ENCODE data around the gene ZNRF1.

Gene ZNRF1

DNA sequence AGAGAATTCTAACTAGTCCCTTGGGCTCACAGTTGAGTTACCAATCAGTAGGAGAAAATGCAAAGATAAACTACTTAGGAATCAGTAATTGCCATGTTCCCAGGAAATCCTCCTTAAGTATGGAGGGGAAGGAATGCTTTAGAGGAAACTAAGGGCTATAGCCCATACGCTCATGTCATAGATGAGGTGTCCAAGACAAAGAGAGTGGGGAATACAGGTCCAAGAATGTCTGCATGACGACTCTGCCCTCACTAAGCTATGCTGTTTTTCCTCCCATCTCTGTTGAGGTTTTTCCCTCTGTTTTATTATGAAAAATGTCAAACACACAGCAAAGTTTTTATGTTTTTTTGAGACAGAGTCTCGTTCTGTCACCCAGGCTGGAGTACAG is 101.8 kb downstream of the ZNRF1 start:
- no peak for DNase-seq

DNA sequence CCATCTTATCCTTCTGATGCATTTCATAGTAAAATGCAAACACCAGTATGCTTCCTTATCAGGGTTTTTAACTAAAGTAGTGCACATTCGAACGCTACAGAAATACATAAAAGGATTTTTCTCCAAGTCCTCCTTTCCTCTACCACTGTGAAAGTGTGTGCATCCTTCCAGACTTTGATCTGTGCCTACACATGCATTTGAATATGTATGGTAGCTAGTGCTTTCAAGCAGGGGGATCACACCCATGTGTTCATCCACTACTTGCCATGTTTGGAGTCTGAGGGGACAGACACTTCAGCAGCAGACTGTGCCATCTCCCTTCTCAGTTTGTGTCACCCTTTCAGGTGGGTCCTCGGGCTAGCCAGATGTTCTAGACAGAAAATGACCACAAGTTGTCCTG is 102.8 kb downstream of the ZNRF1 start:
- DNase-seq, result no peak

DNA sequence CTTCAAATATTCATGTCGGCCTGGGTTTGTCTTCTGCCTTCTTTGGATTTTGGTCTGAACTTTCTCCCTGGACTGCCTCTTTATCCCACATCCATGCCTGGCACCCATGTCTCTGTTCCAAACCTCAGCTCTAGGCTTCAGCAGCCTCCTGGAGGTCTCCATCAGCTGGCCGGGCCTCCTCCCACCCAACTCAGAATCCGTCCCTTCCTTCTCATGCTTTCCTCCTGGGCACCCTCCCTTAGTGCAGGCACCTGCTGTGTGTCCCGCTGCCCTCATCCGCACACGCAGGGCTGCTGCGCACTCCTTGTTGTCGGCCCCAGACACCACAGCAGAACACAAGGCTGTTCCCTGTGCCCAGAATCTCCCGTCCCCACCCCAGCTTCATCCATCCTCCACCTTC is 103.8 kb downstream of the ZNRF1 start:
- no peak for DNase-seq

DNA sequence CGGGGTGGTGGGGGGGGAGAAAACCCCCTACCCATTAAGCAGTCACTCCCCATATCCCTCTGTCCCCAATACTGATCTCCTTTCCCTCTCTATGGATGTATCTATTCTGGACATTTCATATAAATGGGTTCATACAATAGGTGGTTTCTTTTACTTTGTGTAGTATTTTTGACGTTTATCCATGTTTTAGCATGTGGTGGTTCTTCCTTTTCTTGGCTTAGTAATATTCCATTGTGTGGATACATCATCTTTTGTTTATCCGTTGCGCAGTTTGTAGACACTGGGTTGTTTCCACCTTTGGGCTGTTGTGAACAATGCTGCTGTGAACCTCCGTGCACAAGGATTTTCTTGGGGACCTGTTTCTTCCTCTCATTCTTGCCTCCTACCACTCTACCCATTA is 105.2 kb downstream of the ZNRF1 start:
- DNase-seq, result no peak

DNA sequence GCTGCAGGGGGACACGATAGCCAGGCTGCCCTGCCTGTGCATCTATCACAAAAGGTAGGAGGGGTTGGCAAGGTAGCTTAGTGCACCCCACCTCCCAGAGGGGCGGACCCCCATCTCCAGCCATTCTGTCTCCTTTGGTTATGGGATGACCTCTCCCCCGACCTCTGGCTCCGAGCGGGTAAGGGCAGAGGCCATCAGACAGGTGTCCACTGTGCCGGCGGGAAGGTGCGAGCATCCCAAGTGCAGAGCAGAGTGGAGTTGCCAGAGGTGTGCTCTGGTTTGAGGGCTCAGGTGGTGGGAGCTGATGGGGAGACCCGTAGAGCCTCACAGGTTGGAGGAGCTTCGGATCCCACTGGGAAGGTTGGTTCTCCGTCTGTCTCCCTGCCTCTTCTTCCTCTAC is 106.0 kb downstream of the ZNRF1 start:
- DNase-seq, result no peak

DNA sequence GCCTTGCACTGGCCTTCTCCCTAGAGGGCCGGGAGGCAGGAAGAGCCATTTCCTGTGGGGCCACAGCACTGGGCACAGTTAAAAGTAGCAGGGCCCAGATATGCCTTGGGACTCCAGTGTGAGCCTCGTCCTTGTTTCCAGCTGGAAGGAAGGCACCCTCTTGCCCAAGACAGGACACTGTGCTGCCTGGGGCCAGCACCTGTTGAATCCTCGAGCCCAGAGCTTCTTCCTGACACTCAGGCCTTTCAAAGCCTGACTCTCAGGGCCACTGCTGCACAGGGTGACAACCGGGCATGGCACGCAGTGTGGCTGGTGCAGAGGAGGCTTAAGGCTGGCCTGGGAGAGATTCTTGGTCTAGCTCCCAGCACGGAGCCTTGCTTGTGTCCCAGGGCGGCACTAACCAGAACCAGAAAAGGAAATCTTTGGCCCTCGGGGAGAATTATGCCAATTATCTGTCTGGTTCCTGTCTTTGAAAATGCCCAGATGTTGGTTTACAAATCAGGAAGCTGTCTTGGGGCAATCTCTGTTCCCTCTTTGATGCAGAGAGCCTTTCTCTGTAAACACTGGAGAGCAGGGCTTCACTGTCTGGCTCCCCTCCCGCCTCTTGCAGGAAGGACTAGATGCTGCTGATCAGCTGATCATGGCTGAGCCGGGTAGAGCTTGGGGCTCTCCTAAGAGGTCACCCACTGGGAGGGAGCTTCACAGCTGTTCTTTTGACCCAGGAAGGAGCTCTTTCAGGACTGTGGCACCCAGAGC is 106.7 kb downstream of the ZNRF1 start:
- DNase-seq, result peak; percentile 28

DNA sequence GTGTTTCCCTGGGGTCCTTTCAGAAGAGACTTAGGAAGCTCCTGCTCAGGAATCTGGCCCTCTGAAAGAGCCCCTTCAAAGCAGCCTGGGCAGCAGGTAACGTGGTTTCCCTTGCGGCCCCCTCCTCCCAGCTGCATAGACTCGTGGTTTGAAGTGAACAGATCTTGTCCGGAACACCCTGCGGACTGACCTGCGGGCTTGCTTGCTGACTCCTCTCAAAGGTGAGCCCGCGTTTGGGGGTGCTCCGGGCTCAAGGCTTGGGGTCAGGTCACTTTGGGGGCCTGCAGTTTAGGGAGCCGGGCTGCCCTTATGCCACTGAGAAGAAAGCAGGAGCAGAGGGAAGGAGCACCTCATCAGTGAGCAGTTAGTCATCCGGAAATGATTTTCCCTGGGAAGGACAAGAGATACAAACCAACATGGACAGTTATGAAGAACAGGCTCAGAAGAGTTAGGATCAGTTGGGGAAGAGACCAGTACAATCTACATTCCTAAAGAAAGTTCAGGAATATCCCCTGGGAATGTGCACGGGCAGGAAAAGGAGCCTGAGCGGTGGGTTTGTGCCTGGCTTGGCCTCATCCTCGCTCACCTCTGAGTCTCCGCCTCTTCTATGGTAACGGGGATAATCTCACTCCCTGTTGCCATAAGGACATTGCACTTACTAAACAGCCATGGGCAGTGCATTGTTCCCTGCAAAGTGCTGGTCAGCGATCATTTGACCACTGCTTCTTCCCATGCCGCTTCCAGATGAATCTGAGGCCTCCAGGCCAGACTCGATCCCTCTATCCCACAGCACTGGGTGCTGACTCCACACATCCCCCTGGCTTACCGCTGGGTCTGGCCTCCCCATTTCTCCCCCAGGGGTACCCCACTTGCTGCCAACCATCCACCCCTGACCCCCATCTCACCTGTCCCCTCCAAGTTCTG is 107.8 kb downstream of the ZNRF1 start:
- DNase-seq, result no peak

DNA sequence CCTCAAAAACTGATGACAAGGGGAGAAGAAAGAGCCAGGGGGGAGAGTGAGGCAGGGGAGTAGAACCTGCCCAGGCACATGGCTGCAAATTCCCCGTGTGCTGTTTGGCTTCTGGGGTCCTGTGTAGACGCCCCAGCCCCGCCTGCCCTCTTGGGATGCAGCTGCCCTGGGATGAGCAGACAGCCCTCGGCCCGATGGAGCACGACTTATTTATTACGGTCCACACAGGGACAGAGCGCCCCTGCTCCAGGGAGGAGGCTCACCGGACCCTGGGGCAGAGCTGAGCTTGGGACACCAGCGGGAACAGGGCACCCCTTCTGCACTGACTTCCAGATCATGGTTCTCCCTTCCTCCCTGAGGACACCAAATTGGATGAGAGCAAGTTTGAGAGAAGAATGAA is 108.7 kb downstream of the ZNRF1 start:
- DNase-seq, result no peak

DNA sequence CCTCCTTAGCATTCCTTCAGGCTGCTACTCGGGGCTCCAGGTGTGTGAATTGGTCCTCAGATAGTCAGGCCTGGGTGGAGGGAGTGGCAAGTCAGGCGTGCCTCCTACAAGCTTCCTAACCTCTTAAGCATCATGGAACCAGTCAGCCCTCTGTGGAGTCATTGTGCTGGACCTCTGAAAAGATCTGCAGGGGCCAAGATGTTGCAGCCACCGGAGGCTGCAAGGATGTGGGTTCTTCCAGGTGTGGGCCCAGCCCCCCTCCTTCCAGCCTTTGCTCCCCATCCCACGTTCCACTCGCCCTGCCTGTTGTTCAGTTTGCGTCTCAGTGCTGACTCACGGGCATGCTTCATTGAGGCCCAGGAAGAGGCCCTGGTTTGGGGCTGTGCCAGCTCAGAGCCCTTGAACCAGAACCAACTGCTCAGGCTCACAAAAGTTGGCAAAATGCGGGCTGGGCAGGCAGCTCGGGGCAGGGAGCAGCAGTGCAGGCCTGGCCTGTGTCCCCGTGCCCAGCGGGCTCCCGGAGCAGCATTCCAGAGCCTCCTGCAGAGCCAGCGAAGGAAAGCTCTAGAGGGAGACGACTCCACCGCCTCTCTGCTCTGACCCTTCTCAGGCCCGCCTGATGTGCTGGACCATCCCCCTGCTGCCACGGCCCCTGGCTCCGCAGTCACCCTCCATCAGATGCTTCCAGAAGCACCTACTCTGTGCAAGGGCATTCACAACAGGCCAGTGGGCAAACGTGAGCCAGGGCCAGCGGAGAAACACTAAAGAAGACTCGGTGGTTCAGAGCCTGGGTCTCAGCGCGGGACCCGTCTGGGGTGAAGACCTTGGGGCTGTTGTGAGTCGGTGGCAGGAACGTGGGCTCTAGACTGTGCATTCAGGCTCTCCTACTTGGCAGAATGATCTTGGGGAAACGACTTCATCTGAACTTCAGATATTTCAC is 110.2 kb downstream of the ZNRF1 start:
- peak; percentile 87 for DNase-seq

DNA sequence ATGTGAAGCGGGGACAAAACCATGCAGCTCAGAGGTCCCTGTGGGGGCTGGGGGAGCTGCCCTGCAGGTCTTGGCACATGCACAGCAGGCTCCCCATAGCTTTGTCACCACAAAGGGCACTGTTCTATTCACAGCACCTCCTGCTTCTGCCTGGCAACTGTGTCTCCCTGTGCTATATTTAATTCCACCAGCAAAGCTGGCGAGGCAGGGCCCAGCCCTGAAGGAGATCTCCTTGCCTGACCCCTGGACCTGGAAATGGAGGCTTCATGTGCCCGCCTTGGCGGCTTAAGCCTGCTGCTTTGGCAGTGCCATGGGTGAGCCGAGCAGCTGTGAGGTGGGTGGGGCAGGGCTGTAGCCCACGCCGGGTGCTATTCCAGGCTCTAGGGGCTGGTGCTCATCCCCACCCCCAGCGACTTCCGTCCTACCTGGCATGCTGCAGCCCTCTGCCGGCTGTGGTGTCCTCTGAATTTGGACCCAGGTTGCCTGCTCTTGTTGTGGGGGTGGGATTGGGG is 111.0 kb downstream of the ZNRF1 start:
- DNase-seq, result peak; percentile 27

DNA sequence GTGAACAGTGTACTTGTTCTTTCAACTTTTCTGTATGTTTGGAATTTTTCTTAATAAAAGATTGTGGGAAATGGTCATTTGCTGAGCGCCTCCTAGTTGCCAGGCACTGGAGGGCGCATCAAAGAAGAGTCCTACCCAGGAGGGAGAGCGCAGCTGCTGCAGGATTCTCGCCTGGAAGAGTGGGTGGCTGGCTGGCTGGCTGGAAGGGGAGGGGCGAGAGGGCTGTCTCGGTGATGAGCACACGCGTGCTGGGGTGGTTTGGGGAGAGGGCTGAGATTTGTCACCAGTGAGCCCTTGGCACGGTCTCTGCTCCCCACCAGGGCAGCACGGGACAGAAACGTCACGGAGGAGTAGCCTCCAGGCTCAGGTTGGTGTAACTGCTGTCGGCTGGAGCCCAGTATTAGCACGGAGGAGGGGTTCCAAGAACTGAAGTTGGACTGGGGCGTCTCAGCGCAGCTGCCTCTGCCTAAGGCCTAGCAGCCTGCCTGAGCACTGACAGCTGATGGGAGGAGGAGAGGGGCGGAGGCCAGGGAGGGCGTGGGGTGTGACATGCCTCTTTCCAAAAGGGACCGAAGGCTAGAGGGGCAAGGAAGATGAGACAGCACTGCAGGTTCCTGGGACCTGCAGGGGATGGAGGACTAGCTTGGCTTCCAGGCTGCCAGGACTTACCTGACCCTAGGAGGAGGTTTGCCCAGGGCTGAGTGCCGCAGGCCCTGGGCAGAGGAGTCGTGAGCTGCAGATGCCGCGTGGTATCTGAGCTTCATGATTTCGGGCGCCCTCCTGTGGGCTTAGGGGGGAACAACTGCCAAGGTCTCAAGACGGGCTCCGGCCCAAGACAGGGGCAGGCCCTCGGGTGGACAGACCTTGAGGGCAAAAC is 112.1 kb downstream of the ZNRF1 start:
- peak; percentile 89 for DNase-seq

DNA sequence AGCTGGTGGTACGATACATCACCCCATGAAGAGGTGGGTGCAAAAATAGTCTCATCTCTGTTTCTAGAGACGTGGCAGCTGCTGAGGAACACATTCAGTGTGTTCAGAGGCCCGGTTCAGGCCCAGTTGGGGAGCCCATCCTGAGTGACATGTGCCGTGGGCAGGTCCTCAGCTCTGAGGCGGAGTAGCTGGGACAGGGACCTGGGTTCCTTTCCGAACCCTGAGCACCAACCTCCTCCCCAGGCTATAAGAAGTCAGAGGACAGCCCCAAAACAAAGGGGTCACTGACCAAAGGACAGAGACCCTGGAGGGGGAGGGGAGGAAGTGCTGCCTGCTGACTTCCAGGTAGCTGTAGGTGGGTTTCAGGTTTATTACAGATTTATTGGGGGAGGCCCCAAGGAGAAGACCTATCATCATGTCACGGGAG is 112.7 kb downstream of the ZNRF1 start:
- DNase-seq, result no peak

DNA sequence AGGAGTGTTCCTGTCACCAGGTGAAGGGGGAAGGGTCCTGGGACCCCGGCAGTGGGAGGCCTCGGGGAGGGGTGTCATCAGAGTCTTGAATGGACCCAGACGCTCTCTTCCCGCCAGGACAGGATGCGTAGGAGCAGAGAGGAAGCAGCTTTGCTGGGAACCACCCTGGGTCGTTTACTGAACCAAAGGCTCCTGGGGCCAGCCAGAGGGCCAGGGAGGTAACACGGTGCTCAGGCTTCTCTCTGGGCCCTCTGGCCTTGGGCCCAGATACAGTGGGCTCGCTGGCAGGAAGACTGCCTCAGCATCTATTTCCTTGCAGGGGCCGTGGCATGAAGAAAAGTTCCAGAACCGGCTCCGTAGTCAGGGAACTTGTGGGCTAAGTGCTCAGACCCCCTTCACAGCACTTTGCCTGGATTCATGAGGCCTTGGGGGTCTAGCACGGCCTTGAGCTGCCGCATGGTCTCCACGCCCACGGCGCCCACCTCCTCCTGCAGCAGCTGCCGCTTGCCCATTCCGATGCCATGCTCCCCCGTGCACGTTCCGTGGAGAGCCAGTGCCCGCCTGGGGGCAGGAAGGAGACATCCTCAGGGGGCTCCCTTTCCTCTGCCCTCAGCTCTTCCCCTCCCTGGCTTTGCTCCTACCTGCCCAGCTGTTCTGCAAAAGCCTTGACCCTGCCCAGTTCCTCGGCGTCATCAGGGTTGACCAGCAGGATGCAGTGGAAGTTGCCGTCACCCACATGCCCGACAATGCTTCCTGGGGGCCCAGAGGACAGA is 113.3 kb downstream of the ZNRF1 start:
- no peak for DNase-seq

DNA sequence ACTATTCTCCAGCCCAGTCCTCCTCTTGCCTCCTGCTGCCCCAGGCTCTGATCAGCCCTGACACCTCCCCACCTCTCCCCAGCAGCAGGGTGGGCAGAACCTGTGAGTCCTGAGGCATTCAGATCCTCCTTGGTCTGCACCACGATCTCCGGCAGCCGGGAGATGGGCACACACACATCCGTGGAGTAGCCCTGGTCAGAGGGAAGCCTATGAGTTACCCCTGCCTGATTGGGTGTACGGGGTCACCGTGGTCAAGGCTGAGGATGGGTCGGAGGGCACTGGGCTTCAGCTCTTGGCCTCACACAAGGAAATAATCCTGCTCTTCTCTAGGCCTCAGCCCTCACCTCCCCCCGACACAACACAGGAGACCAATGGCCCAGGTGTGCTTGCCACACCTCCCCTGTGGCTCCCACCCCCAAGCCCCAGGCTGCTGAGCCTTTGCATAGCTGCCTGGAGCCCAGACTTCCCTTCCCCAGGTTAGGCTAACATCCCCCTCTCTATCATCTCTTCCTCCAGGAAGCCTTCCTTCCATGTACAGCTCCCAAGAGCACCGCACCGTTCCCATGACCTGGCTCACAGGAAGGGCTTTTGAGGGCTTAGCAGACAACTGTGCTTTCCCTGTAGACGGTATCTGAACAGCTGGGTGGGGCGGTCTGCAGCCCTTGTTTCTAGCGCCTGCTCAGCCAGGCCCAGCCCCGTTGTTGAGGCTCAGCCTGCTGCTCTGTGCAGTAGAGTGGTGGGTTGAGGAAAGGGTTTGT is 114.1 kb downstream of the ZNRF1 start:
- no peak for DNase-seq

DNA sequence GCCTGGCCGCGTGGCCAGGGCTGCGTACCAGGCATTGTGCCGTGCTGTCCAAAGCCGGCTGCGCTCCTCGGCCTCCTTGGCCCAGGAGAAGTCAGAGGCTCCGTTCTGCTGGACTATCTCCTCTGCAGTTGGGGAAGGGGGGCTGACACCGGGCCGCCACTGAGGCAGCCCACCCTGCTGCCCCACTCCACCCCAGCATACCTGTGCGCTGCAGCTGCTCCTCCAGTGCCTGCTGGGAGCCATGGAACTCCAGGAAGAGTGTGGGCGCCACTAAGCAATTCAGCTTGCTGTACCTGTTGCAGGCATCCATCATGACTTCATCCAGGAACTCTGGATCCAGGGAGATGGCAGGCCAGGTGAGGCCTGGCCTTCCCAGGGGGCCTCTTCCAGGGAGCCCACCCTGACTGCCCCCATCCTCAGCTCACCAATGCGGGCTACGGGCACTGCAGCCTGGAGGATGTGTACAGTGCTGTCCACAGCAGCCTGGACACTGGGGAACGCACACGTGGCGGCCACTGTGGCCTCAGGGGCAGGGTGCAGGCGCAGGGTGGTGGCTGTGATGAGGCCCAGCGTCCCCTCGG is 114.8 kb downstream of the ZNRF1 start:
- DNase-seq, result no peak

DNA sequence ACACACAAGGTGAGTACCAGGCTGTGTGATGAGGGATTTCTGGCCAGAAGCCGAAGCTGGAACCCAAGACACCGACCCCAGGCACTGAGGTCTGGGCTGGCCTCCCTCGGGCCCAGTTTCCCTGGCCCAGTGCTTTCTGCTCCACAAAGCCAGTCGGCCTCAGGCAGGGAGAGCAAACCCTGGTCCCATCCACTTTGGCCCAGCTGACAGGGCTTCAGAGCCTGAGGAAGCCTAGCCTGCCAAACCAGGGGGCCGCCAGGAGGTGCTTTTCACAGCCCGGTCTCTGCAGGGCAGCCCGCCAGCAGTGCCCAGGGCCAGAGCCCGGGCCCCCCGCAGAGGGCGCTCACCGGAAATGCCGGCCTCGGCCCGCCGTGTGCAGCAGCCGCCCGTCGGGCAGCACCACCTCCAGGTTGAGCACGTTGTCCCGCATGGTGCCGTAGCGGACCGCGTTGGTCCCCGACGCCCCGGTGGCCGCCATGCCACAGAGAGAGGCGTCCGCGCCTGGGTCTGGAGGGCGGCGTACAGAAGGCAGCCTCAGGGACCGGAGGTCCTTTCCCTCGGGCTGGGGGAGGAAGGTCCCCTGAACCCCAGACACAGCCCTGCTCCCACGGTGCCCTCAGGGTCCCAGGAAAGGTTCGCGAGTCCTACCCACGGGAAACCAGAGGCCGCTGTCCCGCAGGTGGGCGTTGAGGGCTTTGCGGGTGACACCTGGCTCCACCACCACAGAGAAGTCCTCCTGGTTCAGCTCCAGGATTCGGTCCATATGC is 115.5 kb downstream of the ZNRF1 start:
- no peak for DNase-seq

DNA sequence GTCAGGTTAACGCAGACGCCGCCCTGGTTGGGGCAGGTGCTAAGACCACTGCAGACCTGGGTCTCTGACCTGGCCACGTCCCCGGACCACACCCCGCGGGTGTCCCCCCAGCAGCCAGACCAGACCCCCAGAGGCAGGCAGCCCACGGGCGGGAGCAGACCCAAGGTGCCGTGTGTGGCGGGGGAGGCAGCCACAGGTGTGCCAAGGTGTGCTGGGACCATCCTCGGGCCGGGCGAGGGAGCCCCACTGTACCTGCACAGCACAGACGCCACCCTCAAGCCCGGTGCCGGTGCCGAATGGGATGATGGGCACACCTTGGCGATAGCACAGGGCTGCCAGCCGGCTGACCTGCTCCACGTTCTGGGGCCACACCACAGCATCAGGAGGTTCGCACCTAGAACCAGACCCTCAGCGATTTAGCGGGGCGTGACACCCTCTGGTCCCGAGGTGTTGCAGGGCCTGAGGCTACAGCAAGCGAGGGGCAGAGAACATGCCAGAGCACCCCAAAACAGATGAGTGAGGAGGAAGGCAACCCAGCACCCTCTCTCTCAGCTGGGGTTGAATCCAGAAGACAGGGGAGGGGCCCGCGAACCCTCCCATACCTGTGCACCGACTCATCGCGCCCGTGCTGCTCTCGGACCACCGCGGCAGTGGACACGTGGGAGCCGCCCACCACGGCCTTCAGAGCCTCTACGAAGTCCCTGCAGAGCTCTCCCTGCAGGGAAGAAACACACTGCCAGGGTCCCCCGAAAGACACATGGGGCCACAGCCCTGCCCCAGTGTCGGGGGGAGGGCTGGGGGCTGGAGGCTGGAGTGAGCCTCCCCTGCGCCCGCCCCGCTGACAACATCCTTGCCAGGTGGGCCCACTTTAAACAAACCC is 116.4 kb downstream of the ZNRF1 start:
- DNase-seq, result no peak

Data from CD4-positive, alpha-beta T cell treated with Interleukin-17A for 4 hours (primary cell).